HG03442 (cell line): ENCODE data around the gene TEKT3.

Experiments used
- ATAC-seq: cut with Tn5 transposase; IDR thresholded peaks from one replicate; pipeline ENCODE4 v1.9.1; 2021; ENCODE audit warnings: mild to moderate bottlenecking, moderate library complexity; ENCODE audit not compliant: unreplicated experiment

The TEKT3 gene

DNA sequence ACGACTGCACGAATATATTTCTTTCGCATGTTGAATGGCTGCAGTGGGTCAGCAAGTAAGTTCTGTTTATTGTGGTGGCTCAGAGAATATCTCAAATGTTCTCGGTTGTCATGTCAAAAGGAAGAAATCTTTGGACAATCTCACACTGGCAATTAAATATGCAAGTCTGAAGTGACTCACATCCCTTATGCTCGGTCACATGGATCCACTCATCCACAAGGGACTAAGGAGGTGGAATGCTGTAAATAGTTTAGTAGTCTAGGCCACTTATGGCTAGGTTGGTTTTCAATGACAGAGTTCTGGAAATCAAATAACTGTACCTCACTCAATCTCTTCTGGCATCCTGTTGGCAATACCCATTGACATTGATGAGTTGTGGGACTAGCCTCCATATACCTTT, 43.2 kb downstream of the TEKT3 start:
- no peak for ATAC-seq

DNA sequence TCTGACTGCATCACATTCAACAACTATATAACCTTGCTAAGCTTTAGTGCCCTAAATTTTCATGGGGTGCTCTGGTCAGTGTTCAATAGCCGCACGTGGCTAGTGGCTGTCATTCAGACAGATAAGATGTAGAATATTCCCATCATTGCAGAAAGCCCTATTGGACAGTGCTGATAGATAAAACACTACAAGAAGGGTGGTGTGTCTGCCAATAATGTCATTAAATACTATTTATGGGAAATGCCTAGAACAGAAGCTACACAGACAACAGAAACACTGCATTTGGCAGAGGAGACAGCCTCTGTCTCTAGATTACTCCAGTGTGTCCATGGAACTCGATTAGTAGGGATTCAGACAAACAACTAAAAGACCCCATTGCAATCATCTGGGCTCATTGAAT, 47.8 kb downstream of the TEKT3 start:
- ATAC-seq = no peak

DNA sequence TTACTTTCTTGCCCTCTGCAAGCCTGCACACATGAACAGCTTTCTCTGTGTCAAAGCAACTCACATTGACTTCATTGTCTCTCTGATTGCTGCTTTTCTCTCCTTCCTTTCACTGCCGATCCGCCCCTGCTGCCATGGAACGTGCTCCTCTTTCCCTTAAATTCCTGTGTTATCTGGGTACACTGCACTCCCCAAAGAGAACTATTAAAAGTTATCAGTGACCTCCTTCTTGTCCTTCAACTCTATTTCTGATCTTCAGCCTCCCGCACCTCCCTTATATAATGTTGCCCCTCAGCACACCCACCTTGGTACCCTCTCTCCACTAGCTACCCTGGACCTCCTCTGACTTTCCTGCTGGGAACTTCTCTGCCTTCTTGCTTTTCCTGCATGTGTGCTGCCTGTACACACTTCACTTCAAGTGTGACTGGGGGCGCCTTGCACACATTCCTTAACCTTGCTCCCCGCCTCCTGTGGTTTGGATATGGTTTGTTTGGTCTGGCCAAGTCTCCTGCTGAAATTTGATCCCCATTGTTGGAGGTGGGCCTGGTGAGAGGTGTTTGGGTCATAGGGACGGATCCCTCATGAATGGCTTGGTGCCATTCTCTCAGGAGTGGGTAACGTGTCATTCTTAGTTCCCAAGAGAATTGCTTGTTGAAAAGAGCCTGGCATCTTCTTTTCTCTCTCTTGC, 49.6 kb downstream of the TEKT3 start:
- ATAC-seq = no peak

DNA sequence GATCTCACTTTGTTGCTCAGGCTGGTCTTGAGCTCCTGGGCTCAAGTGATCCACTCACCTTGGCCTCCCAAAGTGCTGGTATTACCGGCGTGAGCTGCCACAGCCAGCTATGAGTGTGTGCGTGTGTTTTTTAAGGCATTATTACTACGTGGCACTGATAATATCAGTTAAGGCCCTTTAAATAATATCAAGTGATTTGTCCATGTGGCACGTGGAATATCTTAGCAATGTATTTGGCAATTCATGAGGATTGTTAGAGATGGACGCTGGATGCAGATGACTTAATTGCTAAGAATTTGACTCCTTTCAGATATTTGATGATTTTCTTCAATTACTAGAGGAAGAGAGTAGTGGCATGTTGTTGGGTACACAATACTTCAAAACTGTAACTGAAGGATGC, 50.8 kb downstream of the TEKT3 start:
- ATAC-seq = no peak

DNA sequence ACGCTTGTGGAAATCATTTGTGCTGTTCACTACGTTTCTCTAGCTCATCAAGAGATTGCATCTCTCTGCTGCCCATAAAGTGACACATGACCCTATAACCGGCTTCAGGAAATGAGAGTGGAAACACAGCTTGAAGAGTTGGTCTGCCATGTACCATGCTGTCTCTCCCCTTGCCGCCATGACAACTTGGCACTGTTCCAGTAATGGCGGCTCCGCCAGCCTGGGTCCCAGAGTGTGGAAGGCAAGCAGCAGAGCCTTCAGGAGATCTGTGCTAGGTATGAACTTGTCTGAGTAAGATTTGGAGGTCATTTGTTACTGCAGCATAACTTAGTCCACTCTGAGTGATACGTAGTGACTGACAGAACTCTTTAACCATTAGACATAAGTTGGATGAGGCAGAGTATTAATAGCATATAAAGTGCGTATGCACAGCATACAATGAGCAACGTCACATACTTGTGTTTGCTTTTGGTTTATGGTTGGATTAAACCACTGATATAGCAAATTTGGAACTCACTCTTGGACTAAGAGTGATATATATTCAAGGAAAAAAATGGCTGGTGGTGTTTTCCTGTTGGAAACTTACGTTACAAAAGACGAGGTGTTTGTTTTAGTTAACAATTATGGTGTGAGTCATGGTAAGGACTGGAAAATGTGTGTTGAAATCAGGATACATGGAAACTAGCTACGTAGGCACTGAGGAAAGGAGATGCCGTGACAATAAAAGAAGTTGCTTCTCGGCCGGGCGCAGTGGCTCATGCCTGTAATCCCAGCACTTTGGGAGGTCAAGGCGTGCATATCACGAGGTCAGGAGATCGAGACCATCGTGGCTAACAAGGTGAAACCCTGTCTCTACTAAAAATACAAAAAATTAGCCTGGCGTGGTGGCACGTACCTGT, 51.9 kb downstream of the TEKT3 start:
- no peak for ATAC-seq

DNA sequence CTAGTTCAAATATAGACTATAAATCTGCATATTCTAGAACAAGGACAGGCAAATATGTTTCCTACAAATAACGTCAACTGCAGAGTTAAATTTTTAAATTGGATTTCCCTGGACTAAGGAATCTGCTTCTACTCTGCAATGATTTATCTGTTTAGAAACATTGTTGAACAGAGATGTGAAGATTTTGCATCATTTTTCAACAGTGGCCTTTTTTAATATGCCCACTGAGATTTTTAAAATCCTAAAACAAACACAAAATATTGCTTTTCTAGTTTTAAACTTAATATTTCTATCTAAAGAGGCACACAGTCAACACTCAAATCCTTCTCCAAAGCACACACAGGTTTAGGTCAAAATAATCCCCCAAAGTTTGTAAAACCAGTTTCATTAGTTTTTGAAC, 52.5 kb downstream of the TEKT3 start:
- no peak for ATAC-seq

DNA sequence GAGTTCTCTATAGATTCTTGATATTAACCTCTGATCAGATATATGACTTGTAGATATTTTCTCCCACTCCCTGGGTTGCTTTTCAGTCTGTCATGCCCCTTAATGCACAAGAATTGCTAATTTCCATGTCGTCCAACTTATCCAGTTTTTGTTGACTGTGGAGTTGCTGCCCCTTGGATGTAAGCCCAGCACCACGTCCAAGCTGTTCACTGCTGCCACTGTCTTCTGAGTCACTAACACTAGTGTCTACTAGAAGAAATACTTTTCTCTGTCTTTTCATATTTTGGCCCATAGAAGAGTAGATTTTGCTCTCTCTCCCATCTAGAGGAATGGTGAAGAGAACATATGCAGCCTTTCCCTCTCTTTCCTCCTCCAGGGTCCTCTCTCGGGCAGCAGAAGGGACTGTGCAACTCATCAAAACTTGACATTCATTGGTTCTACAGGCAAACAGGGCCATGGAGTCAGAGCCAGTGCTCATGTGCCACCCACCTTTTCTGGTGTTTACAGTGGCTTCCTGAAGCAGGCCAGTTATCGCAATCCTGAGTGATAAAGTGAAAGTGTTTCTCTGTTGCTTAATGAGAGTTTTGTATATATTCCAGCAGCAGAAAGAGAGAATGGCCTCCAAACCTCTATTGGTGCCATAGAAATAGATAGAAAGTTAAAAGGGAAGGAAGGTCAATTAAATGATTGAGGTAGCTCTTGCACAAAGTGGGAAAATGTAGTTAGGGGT, 53.7 kb downstream of the TEKT3 start:
- no peak for ATAC-seq

DNA sequence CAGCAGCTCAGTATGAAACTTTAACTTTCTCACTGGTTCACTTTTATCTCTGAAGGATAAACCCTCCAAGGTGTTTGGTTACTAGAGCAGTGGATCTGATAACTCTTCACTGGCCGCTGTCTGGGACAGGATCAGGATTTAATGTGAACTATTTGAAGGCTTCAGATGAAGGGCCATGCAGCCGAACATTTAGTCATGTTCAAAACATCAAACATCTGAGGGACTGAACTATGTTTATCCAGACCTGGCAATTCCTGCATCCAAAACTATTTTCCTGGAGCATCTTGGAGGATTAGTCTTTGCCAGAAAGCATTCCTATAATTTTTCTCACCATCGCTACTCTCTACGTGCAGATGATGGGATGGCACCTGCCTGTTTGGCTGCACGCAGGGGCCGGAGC, 55.9 kb downstream of the TEKT3 start:
- no peak for ATAC-seq

DNA sequence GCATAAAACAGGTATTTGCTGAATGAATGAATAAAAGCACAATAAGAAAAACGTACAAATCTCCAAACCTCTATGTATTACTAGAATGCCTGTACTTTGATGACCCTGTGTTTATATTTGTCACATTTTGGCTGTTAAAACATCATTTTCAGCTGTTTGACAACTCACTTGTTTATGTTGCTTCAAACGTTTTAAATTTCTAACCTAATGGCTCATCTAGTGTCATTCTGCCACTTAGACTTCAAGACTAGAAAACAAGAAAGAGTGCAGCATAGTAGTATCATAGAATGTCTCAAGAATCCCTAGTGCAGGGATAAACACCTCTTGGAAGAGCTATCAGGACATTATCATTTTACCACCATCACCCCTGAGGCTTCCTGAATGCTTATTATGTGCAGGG, 56.9 kb downstream of the TEKT3 start:
- no peak for ATAC-seq

DNA sequence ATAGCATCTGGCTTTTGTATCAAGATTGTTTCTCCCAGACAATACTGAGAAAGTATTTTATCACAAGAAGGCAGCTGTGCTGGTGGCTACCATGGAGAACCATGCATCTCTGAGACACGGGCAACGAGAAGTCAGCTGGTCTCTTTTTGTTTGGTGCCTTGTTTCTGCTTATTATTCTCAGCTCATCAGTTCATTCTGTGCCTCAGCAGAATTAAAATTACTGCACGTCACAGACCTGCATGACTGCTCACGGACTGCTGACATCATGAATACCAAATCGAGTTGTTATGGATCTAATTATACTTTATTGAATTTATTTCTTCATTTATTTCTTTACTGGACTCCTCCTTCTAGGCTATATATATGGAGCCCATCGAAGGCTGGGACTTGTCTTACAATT, 57.3 kb downstream of the TEKT3 start:
- no peak for ATAC-seq

DNA sequence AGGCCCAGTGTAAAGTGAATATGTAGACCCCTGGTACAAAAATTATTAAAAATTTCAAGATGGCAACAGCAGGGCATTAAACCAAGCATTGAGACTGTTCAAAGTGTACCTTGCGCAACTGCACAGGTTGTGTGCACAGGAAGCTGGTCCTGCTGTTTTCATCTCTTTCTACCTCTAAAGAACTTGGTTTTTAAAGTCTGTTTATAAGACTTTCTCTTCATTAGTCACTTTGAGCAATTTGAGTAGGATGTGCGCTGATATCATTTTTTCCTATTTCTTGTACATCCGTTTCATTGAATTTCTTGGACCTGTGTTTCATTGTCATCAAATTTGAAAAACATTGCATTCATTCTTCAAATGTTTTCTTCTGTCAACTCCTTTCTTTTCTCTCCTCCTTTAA, 59.5 kb downstream of the TEKT3 start:
- no peak for ATAC-seq

DNA sequence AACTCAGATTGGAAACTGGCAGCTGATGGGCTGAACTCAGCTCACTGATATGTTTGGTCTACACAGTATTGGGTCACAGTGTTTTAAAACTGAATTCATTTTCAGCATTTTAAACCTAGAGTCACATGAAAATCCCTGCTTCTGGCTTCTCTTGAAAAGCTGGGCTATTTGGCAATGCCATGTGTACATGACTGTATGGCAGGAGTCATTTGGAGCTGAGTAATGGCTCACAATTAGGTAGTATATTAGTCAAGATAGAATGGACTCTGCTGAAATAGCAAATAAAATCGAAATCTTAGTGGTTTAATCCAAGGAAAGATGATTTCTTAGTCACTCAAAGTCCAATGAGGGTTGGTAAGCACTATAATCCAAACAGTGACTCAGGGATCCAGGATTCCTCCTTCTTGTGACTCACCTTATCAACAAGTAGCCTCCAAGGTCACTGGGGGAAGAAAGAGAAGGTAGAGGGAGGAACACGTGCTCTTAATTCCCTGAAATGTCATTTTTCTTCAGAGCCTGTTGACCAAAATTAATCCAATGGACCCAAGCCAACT, 62.4 kb downstream of the TEKT3 start:
- ATAC-seq = no peak

DNA sequence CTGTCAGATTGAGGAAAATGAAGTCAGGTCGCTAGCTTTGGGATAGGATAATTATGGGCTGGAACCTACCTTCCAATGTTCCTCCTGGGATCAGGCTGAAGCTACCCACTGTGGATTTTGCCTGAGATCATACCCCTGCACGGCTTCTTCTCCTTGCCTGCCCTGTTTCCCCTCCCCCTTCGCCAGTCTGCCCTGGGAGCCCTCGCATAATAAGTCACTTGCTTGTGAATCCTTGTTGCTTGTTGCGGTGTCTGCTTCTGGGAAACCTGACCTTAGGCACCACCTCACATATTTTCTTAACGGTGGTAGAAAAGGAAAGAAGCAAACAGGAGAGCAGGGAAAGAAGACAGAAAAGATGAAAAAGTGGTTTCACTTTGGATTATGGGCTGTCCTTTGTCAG, 63.0 kb downstream of the TEKT3 start:
- ATAC-seq = no peak

DNA sequence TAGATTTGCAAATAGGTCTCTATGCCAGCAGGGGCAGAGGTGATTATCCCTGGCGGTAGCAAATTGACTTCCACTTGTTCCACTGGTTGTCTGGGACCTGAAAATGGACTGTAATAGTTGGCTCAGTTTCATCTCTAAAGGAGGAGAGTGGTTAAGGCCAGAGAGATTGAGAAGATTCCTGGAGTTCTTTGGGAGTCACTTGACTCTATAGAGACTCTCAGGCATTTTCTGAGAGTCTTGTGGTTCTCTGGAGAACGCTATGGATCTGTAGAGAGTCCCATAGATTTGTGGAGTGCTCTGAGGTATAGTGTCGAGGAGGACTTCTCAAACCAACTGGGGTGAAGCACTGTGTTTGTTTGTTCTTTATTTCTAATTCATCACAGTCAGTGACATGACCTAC, 67.4 kb downstream of the TEKT3 start:
- no peak for ATAC-seq

DNA sequence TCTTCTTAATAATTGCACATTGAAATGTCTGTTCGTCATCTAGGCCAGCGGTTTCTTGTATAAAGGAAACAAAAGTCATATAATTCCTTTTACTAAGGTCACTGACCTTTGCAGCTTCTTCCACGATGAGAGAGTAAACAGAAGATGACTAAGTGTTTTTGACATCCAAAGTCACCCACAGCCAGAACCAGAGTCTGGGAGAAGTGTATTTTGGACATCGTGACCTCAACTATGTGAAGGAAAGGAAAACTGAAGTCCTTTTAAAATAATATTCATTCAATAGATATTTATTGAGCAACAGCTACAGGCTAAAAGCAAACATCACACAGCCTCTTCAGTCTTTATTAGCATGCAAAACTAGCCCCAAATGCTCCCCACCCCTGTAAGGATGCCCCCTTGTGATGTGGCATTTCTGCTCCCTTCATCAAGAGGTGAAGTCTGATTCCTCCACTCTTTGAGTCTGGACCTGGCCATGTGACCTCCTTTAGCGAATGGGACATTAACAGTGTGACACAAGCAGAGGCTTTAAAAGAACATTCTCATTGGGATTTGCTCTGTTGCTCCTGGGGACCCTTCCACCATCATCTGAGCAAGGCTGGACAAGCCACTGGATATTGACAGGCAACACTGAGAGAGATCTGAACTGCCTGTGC, 68.1 kb downstream of the TEKT3 start:
- ATAC-seq = no peak

DNA sequence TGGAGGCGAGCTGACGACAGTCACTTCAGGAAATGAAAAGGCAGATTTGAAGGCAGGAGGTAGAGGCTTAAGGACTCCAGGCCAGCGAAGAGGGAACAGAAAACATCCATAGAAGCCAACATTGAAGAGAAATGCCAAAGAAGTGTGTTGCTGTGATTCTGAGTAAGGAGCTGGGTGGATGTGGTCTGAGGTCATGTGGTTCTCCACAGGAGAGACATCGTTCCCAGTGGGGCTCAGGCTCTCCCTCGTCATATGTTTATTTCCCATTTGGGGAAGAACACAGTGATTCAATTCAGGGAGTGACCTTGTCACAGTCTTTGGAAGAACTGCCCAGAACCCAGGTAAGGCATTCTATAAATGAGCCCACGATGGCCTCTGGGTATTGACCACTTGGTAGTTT, 69.7 kb downstream of the TEKT3 start:
- ATAC-seq = no peak

DNA sequence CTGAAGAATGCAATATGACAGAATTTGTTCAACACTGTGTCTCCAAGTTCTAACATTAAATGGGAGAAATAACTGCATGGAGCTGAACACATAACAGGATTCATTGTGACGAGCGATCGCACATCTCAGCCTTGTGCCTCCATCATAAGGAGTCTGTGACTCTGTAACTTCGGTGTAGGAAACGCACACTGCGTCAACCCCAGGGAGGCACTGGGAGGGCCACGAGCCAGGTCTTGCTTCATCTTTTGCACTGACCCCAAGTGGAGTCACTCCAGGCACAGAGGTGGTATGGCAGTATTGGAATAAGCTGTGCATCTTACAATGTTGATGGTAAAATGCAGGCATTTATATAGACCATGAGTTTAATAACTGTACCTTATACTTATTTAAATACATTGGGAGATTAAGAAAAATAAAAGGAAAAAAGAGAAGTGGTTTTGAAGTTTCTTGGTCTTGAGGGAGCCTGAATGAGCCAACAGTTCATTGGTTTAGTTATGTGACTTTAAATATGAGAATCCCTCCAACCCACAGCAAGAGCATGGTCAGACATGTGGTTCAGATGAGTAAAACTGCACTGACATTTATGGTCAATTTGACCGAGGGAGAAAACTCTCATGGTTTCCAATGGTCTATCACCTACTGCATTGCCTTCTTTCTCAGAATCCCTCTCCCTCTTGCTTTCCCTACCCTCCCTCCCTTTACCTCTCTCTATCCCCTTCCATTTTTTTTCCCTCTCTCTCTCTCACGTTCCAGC, 70.6 kb downstream of the TEKT3 start:
- ATAC-seq = no peak

DNA sequence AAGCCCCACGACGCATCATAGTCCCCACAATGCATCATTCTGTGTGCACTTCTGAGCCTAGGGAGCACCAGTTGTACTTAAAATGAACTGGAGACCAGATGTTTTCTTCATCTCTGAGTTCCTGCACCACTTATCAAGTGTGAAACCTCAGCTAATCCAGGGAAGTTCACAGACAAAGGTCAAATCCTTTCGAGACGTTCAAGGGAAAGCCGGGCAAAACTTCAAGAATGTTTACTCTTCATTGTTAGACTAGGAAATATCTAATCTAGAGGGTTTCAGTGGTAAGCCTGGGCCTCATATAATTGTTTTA, 71.7 kb downstream of the TEKT3 start:
- ATAC-seq = no peak

DNA sequence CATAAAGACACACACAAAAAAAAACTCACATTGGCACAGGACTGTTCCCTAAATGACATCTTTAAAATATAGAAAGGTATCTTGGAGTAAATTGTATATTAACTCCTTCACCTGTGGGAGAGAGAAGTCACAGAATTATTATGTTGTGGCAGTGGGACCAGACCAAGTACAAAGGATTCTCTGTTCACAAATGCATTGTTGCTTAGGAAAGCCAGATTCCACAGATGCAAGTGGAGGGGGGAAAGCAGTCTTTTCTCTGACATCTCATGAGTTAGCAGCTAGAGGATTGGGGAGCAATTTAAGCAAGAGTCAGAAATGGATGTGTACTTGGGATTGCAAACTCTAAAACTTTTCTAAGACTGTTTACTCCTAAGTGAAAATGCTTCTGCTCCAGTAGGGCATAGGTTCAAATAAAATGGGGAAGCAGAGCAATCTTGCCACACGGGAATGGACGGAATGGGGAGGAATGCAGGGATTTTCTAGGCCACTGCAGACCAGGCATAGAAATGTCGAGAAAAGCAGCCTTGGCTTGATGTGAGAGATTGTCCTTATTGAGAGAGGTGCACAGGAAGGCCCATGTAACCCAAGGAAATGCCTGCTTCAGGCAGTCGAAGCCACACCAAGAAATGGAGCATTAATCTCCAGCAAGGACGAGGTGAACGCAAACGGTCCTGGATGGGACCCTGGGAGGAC, 72.2 kb downstream of the TEKT3 start:
- no peak for ATAC-seq

DNA sequence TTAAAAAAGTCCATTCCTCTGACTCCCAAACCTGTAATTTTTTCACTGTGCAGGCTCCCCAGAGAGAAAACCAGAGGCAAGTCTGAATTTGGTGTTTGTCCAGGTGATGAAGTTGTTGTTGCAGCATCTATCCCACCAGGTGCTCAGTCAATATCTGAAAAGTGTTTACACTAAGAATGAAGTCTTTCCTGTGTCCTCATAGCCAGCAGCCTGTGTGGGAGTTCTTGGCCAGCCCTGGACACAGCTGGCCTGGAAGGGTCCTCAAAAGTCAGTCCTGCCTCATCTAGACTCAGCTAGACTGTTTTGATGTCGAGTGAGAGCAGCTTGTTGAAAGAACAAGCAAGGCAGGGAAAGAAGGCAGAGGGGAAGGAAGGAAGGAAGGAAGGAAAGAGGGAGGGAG, 72.9 kb downstream of the TEKT3 start:
- no peak for ATAC-seq
